GM10266 (cell line): ENCODE measurements around the gene CTLA4.

Experiments
- DNase-seq: peaks from one replicate; pipeline ENCODE4 v3.0.0; 2012; ENCODE audit errors: extremely low spot score
- TF ChIP-seq, protein P1 (sequence below): IDR thresholded peaks from 2 replicates; pipeline ENCODE4 v1.5.1; 2012; ENCODE audit warnings: mild to moderate bottlenecking, low read depth; ENCODE audit not compliant: control insufficient read depth, insufficient read depth; ENCODE audit errors: missing control alignments

CTLA4 gene

DNA sequence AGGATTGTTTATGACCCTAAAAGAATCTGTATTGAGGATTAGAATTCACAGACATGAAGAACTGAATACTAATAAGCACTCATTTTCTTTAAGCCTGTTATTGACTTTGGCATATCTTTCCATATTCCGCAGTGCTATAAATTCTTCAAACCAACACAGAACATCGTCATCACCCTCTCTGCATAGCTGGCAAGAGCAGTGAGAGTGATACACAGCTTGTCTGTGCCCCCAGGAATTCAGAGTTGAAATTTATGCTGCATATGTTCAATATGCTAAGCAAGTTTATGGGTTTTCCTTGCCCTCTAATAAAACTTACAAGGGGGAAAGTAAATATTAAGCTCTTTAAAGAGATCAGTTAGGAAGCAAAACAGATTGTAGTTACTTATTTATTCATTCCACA lies 32.7 kb downstream of the CTLA4 start:
- TF ChIP-seq, protein P1, sequence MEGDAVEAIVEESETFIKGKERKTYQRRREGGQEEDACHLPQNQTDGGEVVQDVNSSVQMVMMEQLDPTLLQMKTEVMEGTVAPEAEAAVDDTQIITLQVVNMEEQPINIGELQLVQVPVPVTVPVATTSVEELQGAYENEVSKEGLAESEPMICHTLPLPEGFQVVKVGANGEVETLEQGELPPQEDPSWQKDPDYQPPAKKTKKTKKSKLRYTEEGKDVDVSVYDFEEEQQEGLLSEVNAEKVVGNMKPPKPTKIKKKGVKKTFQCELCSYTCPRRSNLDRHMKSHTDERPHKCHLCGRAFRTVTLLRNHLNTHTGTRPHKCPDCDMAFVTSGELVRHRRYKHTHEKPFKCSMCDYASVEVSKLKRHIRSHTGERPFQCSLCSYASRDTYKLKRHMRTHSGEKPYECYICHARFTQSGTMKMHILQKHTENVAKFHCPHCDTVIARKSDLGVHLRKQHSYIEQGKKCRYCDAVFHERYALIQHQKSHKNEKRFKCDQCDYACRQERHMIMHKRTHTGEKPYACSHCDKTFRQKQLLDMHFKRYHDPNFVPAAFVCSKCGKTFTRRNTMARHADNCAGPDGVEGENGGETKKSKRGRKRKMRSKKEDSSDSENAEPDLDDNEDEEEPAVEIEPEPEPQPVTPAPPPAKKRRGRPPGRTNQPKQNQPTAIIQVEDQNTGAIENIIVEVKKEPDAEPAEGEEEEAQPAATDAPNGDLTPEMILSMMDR: no peak
- DNase-seq: no peak

DNA sequence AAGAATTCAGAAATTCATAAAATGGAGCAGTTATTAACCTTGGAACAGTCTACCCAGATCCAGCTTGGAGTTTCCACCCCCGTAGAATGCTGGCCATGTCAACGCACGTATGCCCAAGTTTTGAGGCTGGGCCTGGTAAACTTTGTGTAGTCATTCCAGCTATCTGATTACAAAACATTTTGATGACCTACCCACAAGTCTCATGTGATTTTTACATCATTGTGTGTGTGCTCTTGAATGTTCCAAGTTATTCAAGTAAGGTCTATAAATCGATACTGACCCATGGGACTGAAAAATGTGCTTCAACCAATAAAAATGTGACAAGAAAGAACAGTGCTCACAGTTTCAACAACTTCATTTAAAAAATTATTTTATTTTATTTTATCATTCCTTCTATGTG lies 36.5 kb downstream of the CTLA4 start:
- TF ChIP-seq, protein P1: no peak
- DNase-seq: no peak

DNA sequence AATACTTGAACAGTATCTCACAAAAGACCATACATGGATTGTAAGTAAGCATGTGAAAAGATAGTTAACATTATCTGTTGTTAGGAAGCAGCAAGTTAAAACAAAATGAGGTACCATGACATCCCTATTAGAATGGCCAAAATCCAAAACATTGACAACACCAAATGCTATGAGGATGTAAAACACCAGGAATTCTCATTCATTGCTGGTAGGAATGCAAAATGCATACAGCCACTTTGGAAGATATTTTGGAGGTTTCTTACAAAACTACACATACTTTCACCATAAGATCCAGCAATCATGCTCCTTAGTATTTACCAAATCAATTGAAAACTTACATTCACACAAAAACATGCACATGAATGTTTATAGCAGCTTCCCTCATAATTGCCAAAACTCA lies 38.1 kb downstream of the CTLA4 start:
- TF ChIP-seq, protein P1: no peak
- DNase-seq: no peak

DNA sequence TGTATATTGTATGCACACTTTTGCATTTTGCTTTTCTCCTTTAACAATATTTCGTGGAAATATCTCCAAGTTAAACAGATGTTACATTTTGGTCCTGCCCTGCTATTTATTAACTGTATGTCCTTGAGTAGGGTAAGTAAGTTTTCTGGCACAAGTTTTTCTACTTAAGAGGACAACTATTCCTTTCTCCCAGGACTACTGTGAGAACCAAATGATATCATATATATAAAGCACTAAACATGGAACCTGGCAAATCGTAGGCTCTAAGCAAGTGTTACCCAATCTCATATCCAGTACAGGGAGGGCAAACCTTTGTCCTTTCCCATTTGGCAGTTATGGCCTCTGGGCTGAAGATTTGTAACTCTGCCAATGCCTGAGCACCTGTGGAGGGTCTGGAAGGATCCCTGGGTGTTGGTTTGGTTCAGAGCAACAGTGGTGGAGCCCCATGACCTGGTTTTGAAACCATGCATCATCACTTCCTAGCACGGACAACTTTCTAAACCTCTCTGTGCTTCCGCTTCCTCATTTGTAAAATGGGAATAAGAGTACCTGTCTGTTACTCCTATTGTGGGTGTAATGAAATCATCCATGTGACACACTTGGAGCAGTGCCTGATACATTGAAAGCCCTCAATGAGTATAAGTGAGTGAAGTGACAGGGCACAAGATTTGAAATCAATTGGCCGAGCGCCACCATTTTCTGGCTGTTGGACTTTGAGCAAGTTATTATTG lies 40.7 kb downstream of the CTLA4 start:
- DNase-seq: no peak

DNA sequence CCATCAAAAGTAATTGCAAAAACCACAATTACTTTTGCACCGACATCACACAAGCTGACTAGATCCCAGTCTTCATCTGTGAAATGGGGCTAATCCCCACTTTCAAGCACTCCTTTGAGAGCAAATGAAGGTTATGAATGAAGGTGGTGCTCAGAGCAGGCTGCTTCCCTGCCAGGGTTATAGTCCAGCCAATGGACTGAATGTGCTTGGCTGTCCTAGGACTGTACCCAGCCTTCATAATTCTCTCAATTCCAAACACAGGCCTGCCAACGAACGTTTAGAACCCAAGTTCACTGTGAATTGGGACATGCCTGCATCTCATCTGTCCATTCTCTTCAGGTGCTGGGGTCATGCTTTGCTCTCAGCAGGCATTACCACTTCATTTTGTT lies 41.2 kb downstream of the CTLA4 start:
- TF ChIP-seq, protein P1: no peak
- DNase-seq: no peak

More for the DNA sequence above, 40.7 kb downstream of the CTLA4 start:
- TF ChIP-seq, protein P1: no peak

DNA sequence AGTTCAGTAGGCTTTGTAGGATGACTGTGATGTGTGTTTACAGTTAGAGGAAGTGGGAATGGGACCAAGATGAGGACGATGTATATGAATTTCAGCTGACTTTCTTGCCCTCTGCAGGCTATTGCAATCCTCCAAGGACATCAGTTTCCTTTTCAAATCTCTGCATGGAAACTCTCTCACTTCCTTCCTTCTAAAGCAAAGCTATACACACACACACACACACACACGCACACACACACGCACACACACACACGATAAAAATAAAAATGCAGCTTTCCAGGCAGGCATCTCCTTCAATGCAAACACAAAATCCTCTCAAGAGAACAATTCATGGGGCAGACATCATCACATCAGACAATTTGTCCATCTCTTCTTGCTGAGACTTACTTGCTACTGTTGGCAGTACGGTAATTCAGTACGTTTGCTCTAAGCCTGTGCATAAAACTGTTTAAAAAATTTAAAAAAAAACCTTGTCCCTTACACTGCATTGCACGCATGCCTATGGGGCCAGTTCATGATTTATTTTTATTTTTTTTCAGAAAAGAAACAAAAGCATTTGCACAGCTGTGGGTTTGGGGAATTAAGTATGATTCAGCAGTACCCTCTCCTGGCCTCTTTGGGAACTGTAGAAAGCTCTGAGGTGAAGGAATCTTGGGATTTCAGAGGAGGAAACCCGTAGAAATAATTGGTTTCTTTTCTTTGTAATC lies 41.8 kb downstream of the CTLA4 start:
- TF ChIP-seq, protein P1: peak; percentile 48
- DNase-seq: peak; percentile 20

DNA sequence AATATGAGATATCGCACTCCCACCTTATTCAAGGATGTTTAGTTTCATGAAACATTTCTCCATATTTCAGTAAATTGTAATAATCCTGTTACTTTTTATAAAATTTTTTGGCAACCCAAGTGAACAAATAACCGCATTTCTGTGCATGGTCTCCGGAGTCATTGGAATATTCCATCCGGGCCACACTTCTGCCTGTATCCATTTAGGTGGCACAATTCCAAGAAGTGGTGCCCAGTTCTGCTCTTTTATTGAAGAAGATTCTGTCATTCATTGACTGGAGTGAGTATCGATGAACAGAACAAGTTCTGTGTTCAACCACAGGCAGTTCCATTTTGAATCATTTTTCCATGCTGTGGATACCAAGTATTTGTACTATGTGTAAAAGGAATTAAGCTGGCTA lies 42.4 kb downstream of the CTLA4 start:
- TF ChIP-seq, protein P1: no peak
- DNase-seq: no peak
